MM.1S (cell line): ENCODE data around the gene NTRK3.

Experiments
- CTCF ChIP-seq: fragments of 300-600 bp; sonication (generic); IDR thresholded peaks from 2 replicates; pipeline ENCODE4 v1.5.1; 2016; ENCODE audit warnings: antibody characterized with exemption, low read length, mixed read lengths
- EZH2 ChIP-seq: fragments of 300-600 bp; sonication (generic); optimal IDR thresholded peaks from 2 replicates; pipeline ENCODE3; 2017; ENCODE audit warnings: low read depth, mild to moderate bottlenecking, antibody characterized with exemption, low read length, mixed read lengths

- no peak for TF ChIP-seq CTCF
- TF ChIP-seq EZH2: no peak
Measured at GRCh38 chr15:88155310-88155709, 101.2 kb downstream of the NTRK3 start.
